SK-N-MC (cell line): ENCODE data around the gene CRYL1.

ENCODE experiments used
- EZH2 ChIP-seq: fragments of 200-600 bp; sonication (generic); IDR thresholded peaks from one replicate; pipeline ENCODE4 v1.6.1; 2017; ENCODE audit warnings: antibody characterized with exemption
- POLR2AphosphoS5 ChIP-seq: IDR thresholded peaks from 2 replicates; pipeline ENCODE4 v1.6.1; 2012; ENCODE audit warnings: mild to moderate bottlenecking, low read depth, low read length, borderline replicate concordance

DNA sequence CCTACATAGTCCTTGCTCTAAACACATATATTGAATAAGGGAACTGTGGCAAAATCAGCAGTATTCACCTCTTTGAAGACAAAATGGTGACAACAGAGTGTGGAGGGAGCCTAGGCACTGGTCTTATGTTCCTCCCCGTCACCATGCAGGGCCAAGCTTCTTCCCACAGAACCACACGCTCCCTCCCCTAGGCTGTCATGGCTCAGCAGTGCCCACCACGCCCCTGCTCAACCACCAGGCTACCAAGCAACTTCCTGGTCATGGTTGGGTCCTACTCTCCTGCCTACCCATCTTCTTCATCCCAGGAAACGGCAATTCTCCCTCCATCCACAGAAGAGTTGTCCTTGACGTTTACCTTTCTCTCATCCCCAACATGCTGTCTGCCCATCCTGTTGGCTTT is 126.1 kb downstream of the CRYL1 start:
- TF ChIP-seq EZH2 (no peak), POLR2AphosphoS5 (no peak)
